ENCODE data around the gene TRIM37.

TRIM37 gene

GRCh38 chr17:58974354-58974753, 132.3 kb downstream of the TRIM37 start:
- Histone ChIP-seq H3K9me3 (replicated peaks; ENCODE audit: insufficient read depth, low read length) (no peaks in the 10 kb centered on the region), H4K20me1 (ENCODE audit: insufficient read depth, low read length) (no peaks in the 10 kb centered on the region), H3K27me3 (replicated peaks; ENCODE audit: insufficient read depth, low read length) (no peaks in the 10 kb centered on the region), H3K4me1 (ENCODE audit: low read length) (0 out of 2 replicates have a peak, but pooled peaks cover 3% of the 10 kb centered on the region), H3K9me2 (replicated peaks; ENCODE audit: insufficient read depth, low read length) (no peaks in the 10 kb centered on the region), H3K9ac (ENCODE audit: low read length) (no peak overlapping the region), H3K4me2 (ENCODE audit: low read depth, low read length) (no peak overlapping the region), H3K27ac (ENCODE audit: low read length) (no peak overlapping the region), H3K79me2 (ENCODE audit: low read length) (no peaks in the 10 kb centered on the region), H3K4me3 (ENCODE audit: low read length) (no peak overlapping the region), H2AFZ (ENCODE audit: low read length) (no peak overlapping the region), H3F3A (ENCODE audit: insufficient read depth, low read length) (no peaks in the 10 kb centered on the region), H3K36me3 (replicated peaks; ENCODE audit: insufficient read depth, low read length) (no peaks in the 10 kb centered on the region)
- no peak for DNase-seq
- TF ChIP-seq EZH2 (optimal IDR thresholded peaks at IDR 0.05; ENCODE audit: low read depth, low read length) (no peak), EZH2phosphoT487 (IDR thresholded peaks at IDR 0.05; ENCODE audit: low read length) (no peak)

- no peaks in the 10 kb centered on the region for H3K27me3 ChIP-seq (replicated peaks; ENCODE audit: insufficient read depth, low read length)
These were observed 135.8 kb downstream of the TRIM37 start for GRCh38 chr17:58970609-58971450.

GRCh38 chr17:58969612-58970011, 137.1 kb downstream of the TRIM37 start:
- no peaks in the 10 kb centered on the region for H3K9me2 ChIP-seq (replicated peaks; ENCODE audit: insufficient read depth, low read length)
- H3K4me1 ChIP-seq (ENCODE audit: low read length) = 0 out of 2 replicates have a peak, but pooled peaks cover 3% of the 10 kb centered on the region
- no peak overlapping the region for H3K27ac ChIP-seq (ENCODE audit: low read length)
- H3K79me2 ChIP-seq (ENCODE audit: low read length) = no peaks in the 10 kb centered on the region
- TF ChIP-seq EZH2 (optimal IDR thresholded peaks at IDR 0.05; ENCODE audit: low read depth, low read length) (no peak), EZH2phosphoT487 (IDR thresholded peaks at IDR 0.05; ENCODE audit: low read length) (no peak), CTCF (IDR thresholded peaks at IDR 0.05; ENCODE audit: low read length) (no peak)
- H3K27me3 ChIP-seq (replicated peaks; ENCODE audit: insufficient read depth, low read length) = no peaks in the 10 kb centered on the region
- no peak overlapping the region for H3K4me2 ChIP-seq (ENCODE audit: low read depth, low read length)
- H3K4me3 ChIP-seq (ENCODE audit: low read length) = no peak overlapping the region
- H2AFZ ChIP-seq (ENCODE audit: low read length) = no peak overlapping the region
- no peaks in the 10 kb centered on the region for H3K9me3 ChIP-seq (replicated peaks; ENCODE audit: insufficient read depth, low read length)
- H3K36me3 ChIP-seq (replicated peaks; ENCODE audit: insufficient read depth, low read length) = no peaks in the 10 kb centered on the region
- DNase-seq = no peak
- no peaks in the 10 kb centered on the region for H3F3A ChIP-seq (ENCODE audit: insufficient read depth, low read length)
- H4K20me1 ChIP-seq (ENCODE audit: insufficient read depth, low read length) = no peaks in the 10 kb centered on the region
- H3K9ac ChIP-seq (ENCODE audit: low read length) = no peak overlapping the region

More at GRCh38 chr17:58970609-58971450, 135.8 kb downstream of the TRIM37 start:
- Histone ChIP-seq H3K4me3 (ENCODE audit: low read length) (no peak overlapping the region), H2AFZ (ENCODE audit: low read length) (no peak overlapping the region), H3K9me2 (replicated peaks; ENCODE audit: insufficient read depth, low read length) (no peaks in the 10 kb centered on the region), H3K9me3 (replicated peaks; ENCODE audit: insufficient read depth, low read length) (no peaks in the 10 kb centered on the region), H4K20me1 (ENCODE audit: insufficient read depth, low read length) (no peaks in the 10 kb centered on the region), H3K79me2 (ENCODE audit: low read length) (no peaks in the 10 kb centered on the region), H3K36me3 (replicated peaks; ENCODE audit: insufficient read depth, low read length) (no peaks in the 10 kb centered on the region), H3K4me1 (ENCODE audit: low read length) (0 out of 2 replicates have a peak, but pooled peaks cover 3% of the 10 kb centered on the region), H3K27ac (ENCODE audit: low read length) (no peak overlapping the region), H3K4me2 (ENCODE audit: low read depth, low read length) (no peak overlapping the region), H3K9ac (ENCODE audit: low read length) (no peak overlapping the region), H3F3A (ENCODE audit: insufficient read depth, low read length) (no peaks in the 10 kb centered on the region)
- DNase-seq = no peak
- TF ChIP-seq EZH2phosphoT487 (IDR thresholded peaks at IDR 0.05; ENCODE audit: low read length) = no peak
- no peak for TF ChIP-seq CTCF (IDR thresholded peaks at IDR 0.05; ENCODE audit: low read length)

GRCh38 chr17:58969156-58969555, 137.5 kb downstream of the TRIM37 start:
- Histone ChIP-seq H3K27ac (ENCODE audit: low read length) (no peak overlapping the region), H3K36me3 (replicated peaks; ENCODE audit: insufficient read depth, low read length) (no peaks in the 10 kb centered on the region), H3K79me2 (ENCODE audit: low read length) (no peaks in the 10 kb centered on the region), H3K9me3 (replicated peaks; ENCODE audit: insufficient read depth, low read length) (no peaks in the 10 kb centered on the region), H3K4me1 (ENCODE audit: low read length) (0 out of 2 replicates have a peak, but pooled peaks cover under 1% of the 10 kb centered on the region), H3K4me3 (ENCODE audit: low read length) (no peak overlapping the region), H3K4me2 (ENCODE audit: low read depth, low read length) (no peak overlapping the region), H3K9ac (ENCODE audit: low read length) (no peak overlapping the region), H3K9me2 (replicated peaks; ENCODE audit: insufficient read depth, low read length) (no peaks in the 10 kb centered on the region), H2AFZ (ENCODE audit: low read length) (no peak overlapping the region), H4K20me1 (ENCODE audit: insufficient read depth, low read length) (no peaks in the 10 kb centered on the region), H3F3A (ENCODE audit: insufficient read depth, low read length) (no peaks in the 10 kb centered on the region), H3K27me3 (replicated peaks; ENCODE audit: insufficient read depth, low read length) (no peaks in the 10 kb centered on the region)
- no peak for DNase-seq
- TF ChIP-seq EZH2phosphoT487 (IDR thresholded peaks at IDR 0.05; ENCODE audit: low read length) (no peak), EZH2 (optimal IDR thresholded peaks at IDR 0.05; ENCODE audit: low read depth, low read length) (no peak), CTCF (IDR thresholded peaks at IDR 0.05; ENCODE audit: low read length) (no peak)

All from MM.1S (cell line).